ENCODE results near the gene SEMA3B.
"Not testable (repeated sequence)": the region's sequence is repeated elsewhere in the genome, so short reads cannot be mapped to it uniquely, and the experiment has no call there.

Gene SEMA3B

DNA sequence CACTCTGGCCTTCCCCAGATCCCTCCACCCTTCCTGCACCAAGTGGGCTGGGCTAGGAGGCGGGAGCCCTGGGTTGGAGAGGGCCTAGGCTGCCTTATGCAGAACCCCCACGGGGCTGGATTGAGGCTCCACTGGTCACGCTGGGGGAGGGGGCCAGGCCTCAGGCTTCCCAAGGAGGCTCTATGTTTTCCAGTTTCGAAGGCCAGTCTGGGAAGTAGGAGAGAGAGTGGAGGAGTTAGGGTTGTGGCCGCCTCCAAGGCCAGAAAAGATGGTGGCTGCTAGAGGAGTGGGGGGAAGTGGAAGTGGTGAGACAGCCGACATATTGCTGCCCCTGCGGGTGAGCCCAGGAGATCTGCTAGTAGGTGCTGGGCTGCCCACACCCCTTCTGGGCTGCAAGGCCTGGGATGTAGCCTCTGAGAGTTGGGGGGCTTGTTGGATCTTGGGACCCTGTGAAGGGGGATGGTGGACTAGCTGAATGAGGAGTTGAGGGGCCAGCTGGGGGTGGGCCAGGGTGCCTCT, 31.8 kb upstream of the SEMA3B start:
- DNase-seq (ENCODE audit: low read depth) = no peak
- H3K4me3 ChIP-seq (ENCODE audit: low read depth, low read length) = peak overlapping the region; percentile 81

DNA sequence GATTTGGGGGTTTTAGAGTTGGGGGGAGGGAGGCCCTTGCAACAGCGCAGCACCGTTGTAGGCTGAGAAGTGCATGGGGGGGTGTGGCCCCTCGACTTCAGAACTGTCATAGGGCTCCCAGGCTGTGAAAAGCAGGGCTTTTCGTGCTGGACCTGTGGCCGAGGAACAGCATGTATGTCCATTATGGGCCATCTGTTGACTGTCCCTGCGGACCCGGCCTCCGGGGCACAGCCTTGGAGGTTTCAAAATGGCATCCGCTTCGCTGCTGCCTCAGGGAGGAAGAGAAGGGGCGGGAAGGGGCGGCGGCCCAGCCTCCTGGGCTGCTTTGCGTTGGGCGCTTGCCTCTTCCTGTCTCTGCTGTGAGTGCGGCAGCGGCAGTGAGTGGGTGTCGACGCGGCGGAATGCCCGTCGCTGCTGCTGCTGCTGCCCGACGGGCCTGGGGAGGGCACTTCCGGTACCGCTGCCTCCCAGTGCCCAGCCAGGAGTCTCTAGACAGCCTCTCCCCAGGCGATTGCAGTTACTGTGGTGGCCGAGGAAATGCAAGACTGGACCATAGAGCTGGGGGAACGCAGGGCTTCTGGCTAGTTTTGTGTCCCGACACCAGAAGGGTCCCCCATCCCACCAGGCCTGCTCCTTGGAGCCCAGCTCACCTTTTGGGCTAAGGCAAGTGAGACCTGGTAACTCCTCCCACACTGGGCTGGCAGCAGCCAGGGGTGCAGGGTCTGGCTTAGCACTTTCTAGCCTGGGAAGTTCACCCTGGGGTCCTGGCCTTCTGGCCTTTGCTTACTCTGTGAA, 31.0 kb upstream of the SEMA3B start:
- H3K4me3 ChIP-seq (ENCODE audit: low read depth, low read length) = peak overlapping the region; percentile 81

DNA sequence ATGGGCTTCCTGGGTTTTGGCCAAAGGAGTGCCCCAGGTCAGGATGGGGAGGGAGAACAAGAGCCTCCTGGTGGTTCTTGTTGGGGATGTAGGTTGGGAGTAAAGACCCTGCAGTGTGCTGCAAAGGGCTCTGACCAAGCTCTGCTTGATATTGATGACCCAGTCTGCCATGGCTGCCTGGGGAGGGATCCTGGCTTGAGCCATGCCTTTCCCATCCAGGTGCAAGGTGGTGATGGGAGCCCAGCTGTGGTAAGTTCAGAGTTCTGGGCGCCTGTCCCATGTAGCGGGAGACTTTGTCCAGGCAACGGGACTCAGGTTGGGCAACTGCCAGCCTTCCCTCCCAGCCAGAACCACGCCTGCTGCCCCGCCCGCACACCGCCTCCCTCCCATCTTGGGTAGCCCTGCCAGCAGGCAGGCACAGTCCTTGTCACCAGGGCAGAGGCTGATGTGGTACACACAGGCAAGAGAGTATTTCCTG, 30.4 kb upstream of the SEMA3B start:
- DNase-seq (ENCODE audit: low read depth) = no peak
- H3K4me3 ChIP-seq (ENCODE audit: low read depth, low read length) = peak overlapping the region; percentile 81

More for the DNA sequence above, 31.0 kb upstream of the SEMA3B start:
- peak; percentile 57 for DNase-seq (ENCODE audit: low read depth)

DNA sequence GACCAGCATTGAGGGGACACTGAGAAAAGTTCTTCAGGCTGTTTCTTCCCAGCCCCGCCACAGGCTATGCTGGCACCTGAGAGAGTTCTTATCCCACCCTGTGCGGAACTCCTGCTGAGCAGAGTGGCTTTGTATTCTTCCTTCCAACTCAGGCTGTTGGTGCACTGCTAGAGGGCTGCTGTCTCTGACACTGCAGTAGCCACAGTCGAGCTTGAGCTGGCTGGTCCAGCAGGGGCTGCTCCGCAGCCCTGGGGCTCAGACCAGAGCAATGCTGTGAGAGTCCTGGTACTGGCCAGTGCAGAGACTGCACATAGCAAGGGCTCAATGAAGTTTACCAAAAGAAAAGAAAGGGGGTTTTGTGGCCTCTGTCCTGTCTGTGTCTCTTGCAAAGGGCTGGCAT, 29.3 kb upstream of the SEMA3B start:
- DNase-seq (ENCODE audit: low read depth) = no peak
- no peak overlapping the region for H3K4me3 ChIP-seq (ENCODE audit: low read depth, low read length)

DNA sequence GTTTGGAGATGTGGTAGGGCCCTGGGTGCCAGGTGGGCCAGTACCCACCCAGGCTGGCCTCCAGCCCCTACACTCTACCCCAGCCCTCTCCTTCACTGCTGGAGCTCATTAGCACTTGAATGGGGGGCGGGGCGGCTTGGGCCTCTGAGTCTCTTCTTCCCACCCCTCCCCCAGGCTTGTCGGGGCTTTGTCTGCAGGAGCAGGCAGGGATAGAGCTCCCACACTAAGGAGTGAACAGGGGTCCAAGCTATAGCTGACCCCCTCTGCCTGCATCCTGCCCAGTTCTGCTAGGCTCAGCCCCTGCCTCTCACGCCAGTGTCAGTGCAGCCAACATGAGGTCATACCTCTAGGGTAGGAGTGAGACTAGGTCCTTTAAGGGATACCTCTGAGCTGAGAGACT, 27.8 kb upstream of the SEMA3B start:
- DNase-seq (ENCODE audit: low read depth) = no peak
- no peak overlapping the region for H3K4me3 ChIP-seq (ENCODE audit: low read depth, low read length)

DNA sequence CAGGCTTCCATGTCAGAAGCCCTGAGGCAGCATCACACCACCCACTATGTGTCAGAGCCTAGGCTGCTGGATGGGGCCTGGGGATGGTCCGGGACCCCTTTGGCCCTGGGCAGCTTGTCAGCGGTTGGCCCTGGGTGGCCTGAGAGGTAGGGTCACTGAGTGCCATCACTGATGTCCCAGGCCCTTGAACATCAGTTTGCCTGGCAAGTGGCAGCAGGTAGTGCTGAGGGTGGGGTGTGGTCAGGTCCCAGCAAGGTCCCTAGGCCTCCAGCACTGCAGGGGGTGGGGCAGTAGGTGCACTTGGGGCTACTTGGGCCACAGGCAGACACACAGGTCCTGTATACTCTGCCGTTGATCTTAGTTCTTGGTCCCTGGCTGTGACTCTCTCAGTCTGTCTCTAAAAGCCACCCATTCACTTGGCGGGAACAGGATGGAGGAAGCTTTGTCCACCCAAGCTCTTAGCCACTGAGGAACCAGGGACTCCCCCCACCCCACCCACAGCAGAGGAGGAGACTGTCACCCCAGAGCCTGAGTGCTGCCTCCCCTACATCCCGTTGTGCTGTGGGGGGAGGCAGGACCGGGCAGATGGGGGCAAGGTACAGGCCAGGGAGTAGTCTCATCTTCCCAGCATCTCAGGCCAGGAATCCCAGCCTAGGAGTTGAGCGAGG, 27.1 kb upstream of the SEMA3B start:
- DNase-seq (ENCODE audit: low read depth) = no peak
- H3K4me3 ChIP-seq (ENCODE audit: low read depth, low read length) = no peak overlapping the region

DNA sequence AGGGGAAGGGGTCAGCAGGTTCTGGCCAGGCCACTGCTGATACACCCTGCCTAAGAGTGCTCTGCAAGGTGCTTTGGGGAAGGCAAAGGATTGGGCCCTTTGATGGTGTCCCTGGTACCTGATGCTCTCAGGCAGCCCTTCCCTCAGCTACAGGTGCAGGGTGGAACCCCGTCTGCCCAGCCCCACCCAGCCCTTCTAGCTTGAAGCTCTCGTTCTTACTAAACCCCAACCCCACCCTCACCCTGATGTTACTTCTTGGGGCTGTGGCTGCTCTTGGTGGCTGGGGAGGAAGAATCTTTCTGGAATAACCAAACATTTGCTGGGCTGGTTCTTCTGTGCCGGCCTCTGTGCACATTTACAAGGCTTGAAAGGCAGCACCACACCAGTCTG, 26.6 kb upstream of the SEMA3B start:
- H3K4me3 ChIP-seq (ENCODE audit: low read depth, low read length) = no peak overlapping the region
- DNase-seq (ENCODE audit: low read depth) = no peak

DNA sequence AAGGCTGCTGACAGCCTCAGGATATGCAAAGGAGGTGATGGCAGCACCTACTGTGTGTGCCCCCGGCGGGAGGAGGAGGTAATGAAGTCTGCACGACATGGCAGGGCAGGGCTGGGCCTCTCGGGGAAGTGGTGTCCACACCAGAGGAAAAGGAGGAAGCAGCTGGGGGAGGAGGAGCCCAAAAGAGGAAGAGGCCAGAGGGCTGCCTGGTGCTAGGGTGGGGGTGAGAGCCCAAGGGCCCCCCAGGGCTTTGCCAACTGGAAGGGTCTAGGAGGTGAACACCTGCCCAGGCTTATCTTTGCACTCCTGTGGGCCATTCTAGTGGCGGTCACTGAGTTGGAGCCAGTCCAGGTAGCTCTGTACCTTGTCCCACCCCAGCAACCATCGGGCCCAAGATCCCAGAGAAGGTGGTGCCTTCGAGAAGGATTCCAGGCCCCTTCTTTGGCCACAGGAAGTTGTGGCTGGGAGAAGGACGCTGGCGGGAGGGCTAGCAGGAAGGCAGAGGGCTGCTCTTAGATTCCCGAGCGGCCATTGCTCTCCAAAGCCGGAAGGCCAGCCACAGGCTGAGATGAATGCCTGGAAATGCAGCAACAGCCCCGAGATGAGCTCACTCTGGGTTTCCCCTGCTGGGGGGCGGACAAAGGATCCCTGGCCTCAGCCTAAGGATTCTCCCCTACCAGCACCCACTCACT, 25.9 kb upstream of the SEMA3B start:
- H3K4me3 ChIP-seq (ENCODE audit: low read depth, low read length) = no peak overlapping the region
- DNase-seq (ENCODE audit: low read depth) = no peak

DNA sequence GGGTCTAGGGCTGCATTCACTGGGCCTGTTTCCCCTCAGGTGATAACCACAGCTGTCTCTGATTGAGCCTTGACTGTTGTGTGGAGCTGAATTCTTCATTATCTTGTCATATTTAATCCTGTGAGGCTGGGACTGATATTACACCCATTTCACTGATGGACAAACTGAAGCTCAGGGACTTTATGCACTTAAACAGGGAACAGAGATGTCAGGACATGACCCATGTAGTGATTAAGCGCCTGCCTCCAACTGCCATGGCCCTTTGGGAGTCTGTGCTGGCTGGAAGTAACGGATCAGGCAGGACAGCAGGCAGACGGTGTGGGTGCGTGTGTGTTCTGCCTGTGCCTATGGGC, 25.4 kb upstream of the SEMA3B start:
- DNase-seq (ENCODE audit: low read depth) = no peak
- no peak overlapping the region for H3K4me3 ChIP-seq (ENCODE audit: low read depth, low read length)

DNA sequence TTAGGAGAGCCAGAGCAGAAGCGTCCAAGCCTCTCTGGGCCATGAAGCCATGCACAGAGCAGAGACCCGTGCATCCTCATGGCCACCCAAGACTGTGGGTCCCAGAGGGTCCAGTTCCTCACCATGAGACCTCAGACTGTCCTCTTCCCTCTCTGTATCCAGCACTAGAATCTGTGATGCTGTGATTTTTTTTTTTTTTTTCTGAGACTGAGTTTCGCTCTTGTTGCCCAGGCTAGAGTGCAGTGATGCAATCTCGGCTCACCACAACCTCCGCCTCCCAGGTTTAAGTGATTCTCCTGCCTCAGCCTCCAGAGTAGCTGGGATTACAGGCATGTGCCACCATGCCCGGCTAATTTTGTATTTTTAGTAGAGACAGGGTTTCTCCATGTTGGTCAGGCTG, 24.1 kb upstream of the SEMA3B start:
- H3K4me3 ChIP-seq (ENCODE audit: low read depth, low read length); DNase-seq (ENCODE audit: low read depth): not testable (repeated sequence)

DNA sequence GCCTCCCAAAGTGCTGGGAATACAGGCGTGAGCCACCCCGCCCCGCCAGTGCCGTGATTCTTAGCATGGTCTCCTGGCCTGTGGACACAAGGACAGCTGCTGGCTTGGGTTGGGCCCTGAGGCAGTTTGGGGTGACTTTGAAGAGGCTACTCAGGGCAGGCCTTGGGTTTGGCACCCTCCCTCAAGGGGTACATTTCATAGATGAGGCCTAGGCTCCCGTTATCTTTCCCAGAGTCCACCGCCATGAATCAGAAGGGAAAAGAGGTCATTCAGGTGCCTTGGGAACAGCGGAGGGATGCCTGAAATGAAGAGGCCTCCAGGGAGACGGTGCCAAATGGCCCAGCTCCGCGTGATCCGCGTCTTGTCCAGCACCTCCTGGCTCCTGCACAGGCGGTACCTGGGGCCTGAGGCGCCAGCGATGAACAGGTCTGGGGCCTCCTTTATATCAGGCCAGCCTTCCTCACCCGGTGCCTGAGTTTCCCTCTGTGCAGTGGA, 23.6 kb upstream of the SEMA3B start:
- DNase-seq (ENCODE audit: low read depth) = no peak
- no peak overlapping the region for H3K4me3 ChIP-seq (ENCODE audit: low read depth, low read length)

DNA sequence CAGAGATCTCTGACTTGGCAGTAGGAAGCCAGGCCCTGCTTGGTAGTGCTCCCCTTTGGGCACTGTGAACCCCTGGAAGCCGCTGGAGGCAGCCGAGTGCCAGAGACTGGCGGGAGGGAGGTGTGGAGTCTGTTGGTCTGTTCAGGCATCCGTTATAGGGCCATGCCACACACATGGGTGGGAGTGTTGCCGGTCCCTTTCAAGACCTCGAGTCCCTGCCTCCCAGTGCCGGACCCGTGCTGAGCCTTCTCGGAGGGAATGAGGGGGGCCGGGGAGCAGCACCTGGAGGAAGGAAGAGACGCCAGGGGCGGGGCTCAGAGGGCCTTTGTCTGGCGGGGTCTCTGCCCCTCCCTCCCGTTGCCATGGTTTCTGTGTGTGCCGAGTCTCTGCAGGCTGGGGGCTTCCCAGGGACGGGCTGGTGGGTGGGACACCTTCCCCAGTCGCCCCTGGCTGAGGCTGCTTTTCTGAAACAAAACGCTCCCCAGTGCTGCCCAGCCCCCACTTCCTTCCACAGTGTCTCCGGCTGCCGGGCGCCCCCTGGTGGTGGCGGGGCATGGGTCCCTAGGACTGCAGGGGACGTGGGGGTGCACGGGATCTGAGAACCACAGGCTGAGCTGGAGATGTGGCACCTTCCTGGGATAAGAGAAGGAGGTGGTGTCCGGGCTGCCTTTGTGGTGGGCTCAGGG, 23.0 kb upstream of the SEMA3B start:
- DNase-seq (ENCODE audit: low read depth) = no peak
- peak overlapping the region; percentile 31 for H3K4me3 ChIP-seq (ENCODE audit: low read depth, low read length)

DNA sequence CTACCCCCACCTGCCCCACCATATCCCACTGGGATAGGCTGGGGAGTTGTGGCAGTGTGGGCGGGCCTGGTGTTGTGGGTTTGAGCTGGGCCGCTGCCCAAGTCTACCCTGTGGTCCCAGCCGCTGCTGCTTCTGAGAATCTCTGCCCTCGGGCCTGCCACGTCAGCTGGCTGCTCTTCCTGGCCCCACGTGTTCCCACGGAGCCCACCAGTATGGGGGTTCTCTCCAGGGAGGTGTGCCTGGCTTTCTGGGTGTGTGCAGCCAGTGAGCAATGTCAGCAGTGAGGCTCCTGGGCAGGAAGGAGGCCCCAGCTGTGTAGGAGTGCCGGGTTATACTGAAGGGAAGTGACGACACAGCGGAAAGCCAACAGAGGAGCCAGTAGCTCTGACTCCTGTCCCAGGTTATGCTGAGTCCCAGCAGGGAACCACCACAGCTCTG, 22.4 kb upstream of the SEMA3B start:
- DNase-seq (ENCODE audit: low read depth) = peak; percentile 91
- no peak overlapping the region for H3K4me3 ChIP-seq (ENCODE audit: low read depth, low read length)

DNA sequence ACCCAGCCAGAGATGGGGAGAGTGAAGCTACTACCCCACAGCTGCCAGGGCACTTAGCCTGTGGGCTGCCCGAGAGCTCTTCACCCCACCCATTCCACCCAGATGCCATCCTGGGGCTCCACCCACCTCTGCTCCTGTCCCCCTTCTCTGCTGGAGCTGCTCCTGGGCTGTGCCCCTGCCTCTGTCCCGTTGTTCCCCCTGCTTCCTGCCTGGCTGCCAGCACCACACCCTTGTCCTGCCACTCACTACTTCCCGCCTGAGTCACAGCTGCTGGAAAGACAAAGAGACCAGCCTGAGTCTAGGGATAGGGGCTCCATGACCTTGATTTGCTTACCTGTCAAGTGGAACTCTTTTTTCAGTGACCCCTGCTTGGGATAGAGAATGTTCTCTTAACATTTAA, 20.6 kb upstream of the SEMA3B start:
- no peak for DNase-seq (ENCODE audit: low read depth)
- H3K4me3 ChIP-seq (ENCODE audit: low read depth, low read length) = no peak overlapping the region

DNA sequence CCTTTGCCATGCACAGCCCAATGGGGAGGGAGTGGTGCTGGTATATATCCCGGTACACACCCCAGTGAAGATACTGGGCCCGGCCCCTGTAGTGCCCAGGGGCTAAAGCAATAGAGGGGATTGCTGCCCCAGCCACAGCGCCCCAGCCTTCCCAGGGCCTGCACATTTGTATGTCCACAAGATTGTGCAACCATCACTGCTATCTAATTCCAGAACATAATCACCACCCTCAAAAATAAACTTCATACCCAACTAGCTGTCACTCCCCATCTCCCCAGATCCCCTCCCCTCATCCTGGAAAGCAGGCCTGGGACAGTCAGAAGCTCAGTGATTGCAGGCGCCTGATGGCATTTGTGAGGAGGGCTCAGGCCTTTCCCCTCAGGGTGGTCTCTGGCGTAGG, 19.5 kb upstream of the SEMA3B start:
- DNase-seq (ENCODE audit: low read depth) = no peak
- no peak overlapping the region for H3K4me3 ChIP-seq (ENCODE audit: low read depth, low read length)

DNA sequence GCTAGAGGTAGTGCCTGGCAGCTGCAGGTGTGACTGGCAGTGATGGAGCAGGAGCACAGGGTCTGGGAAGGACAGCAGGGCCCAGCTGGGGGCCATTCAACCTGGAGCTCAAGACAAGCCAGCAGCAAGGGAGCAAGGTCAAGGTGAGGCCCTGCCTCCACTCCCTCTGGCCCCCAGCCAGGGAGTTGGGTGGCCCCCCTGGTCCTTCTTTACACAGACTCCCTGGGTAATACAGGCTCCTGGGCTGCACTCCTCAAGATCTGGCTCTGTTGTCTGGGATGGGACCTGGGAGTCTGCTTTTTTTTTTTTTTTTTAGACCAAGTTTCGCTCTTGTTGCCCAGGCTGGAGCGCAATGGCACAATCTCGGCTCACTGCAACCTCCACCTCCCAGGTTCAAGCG, 18.4 kb upstream of the SEMA3B start:
- H3K4me3 ChIP-seq (ENCODE audit: low read depth, low read length) = no peak overlapping the region
- no peak for DNase-seq (ENCODE audit: low read depth)

DNA sequence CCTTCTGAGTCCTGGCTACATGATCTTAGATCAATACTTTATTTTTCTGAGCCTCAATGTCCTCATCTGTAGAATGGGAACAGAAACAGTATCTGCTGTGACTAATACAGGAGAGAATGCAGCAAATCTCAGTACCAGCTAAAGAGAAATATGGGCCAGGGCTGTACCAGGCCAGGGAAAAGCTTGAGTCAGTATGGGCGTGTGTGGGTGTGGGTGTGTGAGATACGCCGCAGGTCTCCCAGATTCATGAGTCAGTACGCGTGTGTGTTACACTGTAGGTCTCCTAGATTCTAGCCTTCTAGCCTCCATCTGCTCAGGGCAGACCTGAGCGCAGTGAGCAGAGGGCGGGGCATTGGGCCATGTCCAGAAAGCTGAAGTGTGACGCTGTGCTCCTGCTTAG, 17.7 kb upstream of the SEMA3B start:
- DNase-seq (ENCODE audit: low read depth) = no peak

DNA sequence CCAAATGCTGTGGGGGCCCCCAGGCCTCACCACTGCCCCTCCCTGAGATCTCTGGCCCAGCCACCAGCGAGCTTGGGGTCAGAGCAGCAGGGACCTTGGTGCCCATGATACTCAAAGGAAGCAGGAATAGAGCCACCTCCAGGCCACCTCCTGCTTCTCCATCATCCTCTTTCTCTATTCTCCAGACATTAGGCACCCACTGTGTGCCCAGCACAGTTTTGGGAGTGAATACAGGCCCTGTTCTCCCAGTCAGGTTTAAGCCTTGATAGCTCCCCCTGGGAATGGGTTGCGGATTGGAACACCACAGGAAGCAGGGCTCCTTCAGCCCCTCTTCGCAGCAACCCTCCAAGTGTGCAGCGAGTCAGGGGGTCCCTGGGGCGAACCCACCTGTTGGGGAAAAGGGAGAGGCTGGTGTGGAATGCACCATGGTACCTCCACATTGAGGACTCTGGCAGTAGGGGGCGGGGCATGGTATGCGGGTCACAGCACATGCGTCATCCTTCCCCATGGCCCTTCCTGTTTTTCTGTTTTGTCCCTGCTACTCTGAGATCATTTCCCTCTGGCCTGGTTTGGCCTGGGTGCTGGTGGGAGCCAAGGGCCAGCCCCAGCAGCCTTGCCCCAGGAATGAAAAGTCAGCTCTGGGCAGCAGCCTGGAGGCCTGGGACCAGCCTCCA, 14.2 kb upstream of the SEMA3B start:
- H3K4me3 ChIP-seq (ENCODE audit: low read depth, low read length) = no peak overlapping the region
- no peak for DNase-seq (ENCODE audit: low read depth)

More for the DNA sequence above, 17.7 kb upstream of the SEMA3B start:
- no peak overlapping the region for H3K4me3 ChIP-seq (ENCODE audit: low read depth, low read length)

DNA sequence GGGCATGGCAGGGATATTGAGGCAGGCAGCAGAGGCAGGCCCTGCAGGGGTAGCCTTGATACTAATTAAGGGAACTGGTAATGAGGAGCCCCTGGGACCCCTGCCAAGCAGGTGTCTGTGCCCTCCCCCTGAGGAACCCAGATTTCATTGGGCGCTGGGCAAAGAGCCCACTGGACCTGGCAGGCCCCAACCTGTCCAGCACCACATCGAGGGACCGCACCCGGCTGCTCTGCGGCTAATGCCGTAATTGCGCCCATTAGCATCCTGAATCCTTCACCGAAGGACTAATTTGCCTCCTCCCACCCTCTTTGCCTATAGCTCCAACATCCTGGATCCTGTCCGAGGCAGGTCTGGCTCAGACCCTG, 13.7 kb upstream of the SEMA3B start:
- DNase-seq (ENCODE audit: low read depth) = no peak
- no peak overlapping the region for H3K4me3 ChIP-seq (ENCODE audit: low read depth, low read length)
